ENCODE results near the gene F13A1.

Gene F13A1

DNA sequence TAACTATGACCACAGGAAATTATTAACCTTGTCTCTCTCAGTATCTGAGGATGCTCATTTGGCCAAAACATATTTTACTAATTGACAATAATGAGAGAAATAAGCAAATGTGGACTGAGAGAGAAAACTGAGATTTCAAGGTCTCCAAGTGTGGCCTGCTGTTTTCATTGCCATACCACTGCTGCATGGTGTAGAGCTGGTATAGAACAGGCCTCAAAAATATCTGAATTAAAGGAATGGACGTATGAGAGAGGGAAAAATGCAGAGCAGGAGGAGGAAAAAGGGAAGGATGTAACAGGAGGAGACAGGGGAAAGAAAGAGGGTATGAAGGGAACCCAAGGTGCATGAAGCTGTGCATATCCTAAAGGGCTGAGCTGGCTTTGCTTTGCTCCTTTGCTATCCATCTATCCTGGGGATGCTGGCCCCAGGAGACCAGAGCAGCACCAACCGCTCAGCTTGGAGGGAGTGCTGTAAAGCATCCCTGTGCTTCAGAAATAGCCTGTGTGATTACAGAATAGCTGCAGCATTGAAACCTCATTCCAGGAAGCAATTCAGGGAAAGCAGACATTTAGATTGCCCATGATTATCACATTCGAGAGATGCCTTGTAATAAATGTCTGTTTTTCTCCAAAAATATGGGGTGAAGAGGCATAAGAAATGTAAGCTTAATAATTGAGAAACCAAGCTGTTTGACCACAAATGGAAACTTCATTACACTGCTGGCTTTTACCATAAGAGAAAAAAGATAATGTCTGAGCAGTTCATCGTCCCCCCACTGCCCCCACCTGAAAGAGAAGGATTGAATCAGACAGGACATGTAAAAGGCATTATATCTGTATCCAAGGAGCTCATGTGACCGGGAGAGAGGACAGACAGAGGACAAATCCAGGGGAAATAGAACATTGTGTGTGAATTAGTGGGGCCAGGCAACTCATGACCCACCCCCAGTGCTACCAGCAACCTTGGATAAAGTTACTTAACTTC is 80.6 kb downstream of the F13A1 start:
- DNase-seq: no peak

DNA sequence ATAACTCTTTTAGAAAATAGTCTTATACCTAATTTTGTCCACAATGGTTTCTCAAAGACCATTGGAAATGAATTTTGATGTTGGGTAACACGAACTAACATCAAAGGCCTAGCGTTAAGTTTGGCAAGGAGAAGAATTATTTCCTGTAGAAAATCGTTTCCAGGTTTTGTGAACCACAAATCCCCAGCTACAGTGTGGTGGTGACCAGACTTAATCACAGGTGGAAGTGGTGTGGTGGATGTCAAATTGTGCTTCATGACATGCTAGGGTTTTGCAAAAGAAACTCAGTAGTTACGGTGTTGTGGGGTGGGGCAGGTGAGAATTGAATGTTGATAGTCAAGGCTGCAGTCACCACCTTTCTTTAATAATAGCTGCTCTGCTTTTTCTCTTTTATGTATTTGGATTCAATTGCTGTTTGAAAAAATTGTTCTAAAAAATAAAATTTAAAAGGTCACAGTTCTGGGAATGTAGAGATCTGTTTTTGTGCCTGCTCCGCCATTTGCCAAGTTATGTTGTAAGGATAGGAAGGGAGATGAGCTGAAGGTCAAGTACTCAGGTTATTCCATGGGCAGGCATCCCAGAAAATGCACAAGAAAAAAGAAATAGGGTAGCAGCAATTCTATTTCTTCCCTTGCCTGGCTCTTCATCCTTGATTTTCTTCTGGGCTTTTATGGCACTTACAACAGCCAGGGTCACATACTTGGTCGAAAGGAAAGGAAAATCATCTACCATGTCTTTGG is 83.6 kb downstream of the F13A1 start:
- no peak for DNase-seq

DNA sequence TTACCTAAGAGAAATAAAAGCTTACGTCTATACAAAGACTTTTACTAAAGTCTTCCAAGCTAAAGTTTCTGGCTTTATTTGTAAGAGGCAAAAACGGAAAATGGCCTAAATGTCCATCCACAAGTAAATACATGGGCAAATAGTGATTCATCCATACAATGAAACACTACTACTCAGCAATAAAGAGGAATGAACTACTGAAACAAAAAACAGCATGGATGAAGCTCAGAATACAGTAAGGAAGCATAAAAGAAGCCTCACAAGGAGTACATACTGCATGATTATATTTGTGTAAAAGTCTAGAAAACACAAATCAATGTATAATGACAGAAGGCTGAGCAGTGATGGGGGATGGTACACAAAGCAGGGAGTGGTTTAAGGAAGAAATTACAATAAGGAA is 84.7 kb downstream of the F13A1 start:
- DNase-seq: no peak

DNA sequence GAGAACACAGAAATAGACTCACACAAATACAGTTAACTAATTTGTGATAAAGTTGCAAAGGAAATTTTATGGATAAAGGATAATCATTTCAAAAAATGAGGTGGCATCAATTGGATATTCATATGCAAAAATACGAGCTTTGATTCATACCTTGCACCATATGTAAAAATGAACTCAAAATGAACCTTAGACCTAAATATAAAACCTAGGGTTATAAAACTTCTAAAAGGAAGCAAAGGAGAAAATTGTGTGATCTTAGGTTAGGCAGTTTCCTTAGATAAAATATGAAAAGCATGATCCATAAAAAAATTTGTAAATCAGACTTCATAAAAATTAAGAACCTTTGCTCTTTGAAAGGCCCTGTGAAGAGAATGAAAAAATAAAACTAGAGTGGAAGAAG is 85.5 kb downstream of the F13A1 start:
- DNase-seq: no peak

- no peak for DNase-seq
These were observed 90.2 kb downstream of the F13A1 start for GRCh38 chr6:6230286-6230685.

DNA sequence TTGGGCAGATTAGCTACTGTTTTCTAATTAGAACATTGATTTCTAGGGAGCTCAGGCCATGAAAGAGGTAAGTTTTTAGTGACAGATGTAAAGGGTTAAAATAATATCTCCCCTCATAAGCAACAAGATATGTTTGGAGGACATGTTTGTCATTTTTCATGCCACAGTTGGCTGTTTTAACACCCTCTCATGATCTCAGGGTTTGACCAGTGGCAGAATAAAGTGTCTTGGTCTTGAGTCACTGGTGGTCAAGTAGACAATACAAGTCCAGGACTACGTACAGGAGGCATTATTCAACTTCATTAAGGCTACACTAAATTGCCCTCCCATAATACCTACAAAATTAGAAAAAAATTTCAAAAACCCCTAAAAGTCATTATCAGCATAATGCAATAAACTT is 92.6 kb downstream of the F13A1 start:
- no peak for DNase-seq

DNA sequence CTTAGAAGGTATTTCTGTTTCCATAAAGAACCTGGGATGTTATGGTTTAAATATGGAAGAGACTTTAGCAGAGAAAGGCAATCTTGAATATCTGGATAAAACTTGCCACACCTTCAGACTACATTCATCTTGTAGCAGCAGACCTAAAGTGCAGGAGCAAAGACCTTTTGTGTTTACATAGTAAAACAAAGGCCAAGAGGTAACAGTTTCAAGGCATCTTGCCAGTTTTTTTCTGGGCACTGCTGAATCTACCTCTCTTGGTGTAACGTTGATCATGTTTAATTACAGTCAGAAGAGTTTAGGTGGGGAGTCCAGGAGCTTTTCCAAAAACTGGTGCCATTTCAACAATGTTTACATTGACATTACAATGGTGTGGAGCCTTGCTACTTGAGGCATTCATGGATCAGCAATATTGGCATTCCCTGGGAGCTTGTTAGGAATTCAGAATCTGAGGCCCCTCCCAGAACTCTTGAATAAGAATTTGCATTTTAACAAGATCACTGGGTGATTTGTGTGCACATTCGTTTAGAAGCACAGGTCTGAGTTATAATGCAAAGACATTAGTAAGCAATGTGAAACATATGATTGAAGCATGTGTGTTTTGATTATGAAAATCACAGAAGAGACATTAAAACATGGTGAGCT is 94.5 kb downstream of the F13A1 start:
- DNase-seq: no peak

DNA sequence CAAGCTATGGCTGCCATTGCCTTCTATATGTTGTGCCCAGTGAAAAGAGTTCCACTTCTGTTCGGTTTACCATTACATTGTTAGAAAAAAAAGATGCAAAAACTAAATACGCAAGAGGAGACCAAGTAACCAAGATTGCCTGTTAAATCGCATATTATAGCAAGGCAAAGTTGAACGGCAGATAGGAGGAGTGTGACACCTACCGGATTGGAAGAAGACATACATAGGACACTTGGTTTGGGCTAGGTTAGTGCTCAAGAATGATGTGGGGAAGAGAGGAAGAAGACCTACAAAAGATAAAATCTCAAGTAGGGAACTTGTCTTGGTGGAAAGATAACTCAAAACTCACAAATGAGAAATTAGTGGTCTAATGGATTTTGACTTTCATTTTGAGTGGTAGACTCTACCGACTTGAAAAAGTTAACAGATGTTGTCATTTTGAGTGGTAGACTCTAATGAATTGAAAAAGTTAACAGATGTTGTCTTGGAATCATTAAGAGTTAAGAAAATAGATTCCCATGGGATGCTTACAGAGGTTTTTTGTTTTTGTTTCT is 95.5 kb downstream of the F13A1 start:
- no peak for DNase-seq

- no peak for DNase-seq
These were observed 98.5 kb downstream of the F13A1 start for GRCh38 chr6:6221787-6222535.

- no peak for DNase-seq
These were observed 99.7 kb downstream of the F13A1 start for GRCh38 chr6:6220718-6221117.

GRCh38 chr6:6219716-6220115 is 100.7 kb downstream of the F13A1 start:
- DNase-seq: no peak

DNA sequence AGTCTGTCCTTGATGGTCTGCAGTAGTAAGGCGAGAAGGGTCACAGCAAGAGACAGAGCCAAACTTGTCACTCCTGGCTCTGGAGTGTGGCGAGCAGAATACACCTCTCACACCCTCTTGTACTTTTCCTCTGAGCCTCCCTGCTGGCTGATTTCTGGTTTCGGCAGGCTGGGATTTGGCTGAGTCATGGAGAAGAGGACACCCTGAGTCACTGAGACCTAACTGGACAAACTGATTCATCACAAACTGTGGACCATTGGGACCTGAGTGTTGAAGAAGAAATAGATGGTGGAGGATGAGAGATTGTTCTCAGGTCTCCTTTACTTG is 101.7 kb downstream of the F13A1 start:
- no peak for DNase-seq

- no peak for DNase-seq
These were observed 102.4 kb downstream of the F13A1 start for GRCh38 chr6:6217855-6218758.

- DNase-seq: no peak
These were observed 109.5 kb downstream of the F13A1 start for GRCh38 chr6:6210994-6211393.

DNA sequence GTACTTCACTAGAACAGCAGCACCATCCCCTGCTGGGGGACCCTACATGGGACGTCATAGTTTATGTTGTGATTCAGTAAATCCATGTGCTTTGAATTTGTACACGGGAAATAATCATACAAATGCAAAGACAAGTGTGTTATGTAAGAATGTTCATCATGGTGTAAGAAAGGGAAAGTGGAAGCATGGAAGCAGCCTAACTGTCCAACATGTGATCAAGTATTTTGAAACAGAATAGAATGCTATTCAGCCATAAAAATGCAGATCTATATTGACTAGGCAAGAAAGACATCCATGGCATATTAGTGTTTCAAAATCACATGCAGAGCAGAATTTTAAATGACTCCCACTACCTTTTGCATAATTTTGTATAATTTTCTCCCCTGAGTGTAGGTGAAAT is 117.6 kb downstream of the F13A1 start:
- DNase-seq: no peak

DNA sequence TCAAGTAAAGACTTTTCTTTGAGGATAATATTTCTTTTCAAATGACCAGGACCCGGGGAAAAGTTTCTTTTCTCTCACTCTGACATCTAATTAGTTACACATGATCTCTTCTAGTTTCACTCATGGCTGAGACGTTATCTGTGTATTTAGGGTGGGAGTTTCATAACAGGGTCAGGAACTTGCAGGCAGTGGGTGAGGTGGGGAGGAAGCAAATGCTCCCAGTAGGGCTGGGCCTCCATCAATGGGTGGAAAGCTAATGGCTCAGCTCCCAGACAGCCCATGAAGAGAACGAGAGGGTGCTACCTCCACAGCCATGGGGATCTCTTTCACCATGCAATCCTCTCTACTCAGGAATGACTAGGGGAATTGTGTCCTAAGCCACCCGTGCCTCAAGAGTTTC is 119.3 kb downstream of the F13A1 start:
- no peak for DNase-seq

DNA sequence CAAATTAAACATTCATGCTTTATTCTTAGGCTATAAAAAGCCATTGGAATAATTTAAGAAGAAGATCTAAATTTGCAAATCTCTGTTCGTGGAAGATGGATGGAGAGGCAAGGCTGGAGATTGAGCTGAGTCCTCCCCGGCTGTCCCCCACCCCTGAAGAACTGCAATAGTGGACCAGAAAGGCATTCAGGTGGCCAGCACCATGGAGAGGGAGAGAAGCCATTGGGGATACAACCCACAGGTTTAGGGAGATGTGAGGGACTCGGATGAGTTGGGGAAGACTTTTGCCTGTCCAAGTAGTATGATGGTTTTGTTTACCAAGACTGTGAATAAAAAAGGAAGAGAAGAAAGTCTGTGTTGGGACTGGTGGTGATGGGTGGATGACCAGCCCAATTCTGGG is 120.8 kb downstream of the F13A1 start:
- DNase-seq: no peak

GRCh38 chr6:6196762-6197161 is 123.7 kb downstream of the F13A1 start:
- no peak for DNase-seq

GRCh38 chr6:6195080-6195479 is 125.4 kb downstream of the F13A1 start:
- no peak for DNase-seq

DNA sequence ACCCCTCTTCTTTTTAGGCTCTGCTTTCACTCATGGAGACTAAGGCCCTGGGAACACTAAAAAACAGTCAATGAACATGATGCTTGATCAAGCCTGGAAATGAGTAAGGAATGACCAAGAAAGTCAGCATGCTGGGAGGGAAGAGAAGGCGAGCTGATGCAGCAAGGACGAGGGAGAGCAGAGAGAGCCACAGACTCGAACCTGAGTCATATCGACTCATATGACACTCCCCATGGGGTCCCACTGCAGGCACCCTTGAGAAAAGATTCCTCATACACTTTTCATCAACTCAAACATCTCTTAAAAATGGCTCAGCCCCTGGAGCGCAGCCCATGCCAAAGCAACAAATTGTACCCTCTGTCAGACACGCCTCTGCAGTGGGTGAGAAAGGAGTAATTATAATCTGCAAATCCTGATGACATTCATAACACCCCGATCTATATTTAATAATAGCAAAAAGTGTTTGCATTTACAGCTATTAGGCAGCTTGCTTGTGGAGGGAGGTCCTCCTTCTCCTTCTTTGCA is 127.2 kb downstream of the F13A1 start:
- DNase-seq: no peak

DNA sequence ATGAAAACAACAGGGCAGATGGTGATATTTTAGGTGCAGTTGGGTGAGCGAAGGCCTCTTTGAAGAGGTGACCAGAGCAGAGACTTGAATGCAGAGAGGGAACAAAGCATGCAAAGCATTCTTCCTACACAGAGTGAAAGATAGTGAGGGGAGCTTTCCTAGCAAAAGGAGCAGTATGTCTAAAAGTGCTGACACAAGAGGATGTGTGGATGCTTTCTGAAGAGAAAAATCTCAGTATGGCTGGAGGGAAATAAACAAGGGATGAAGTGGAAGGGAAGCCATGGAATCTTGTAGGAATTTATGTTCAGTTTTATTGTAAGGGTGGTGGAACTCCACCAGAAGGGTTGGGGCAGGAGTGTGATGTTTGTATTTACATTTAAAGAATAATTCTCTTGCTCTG is 128.6 kb downstream of the F13A1 start:
- DNase-seq: no peak

Measured in NCI-H187 treated with DMSO at 0.1 percent for 48 hours (cell line).